ENCODE measurements around the gene CCDC80. TPM values are rescaled to one million over a fixed set of nuclear protein-coding genes. Genes with fewer than 3 reads are reported as not detected.

CCDC80 gene
- total and polyA plus RNA-seq, 4 donors: 64.5 to 1,615 (median 170) TPM

DNA sequence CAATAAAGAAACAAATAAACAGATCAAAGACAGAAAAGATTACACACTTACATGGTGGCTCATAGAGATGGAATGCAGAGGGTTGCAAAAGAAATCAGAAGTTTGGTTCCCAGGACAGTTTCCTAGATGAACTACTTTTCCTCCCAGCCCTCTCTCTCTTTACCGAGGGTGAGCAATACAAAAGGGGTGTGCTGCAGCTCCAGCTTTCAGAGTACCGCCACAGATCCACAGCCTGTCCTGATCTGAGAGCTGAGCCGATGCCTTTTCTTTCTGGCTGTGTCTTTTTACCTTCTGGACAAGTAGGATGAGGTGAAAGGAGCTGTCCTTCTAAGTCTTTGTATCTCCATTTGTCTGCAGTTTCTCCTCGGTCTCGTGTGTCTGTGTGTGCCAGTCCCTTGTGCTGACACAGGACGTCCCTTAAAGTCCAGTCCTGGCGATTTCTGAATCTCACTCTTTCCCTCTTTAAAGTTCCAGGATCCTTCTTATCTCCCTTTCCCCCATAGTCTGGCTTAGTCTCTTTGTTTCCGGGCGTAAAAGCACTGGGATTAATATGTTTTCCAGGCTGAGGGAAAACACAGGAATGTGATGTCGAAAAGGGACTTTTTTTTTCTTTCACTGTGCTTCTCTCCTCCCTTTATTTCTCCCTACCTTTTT is 540 bp downstream of the CCDC80 start:
- peak overlapping the region; percentile 93 to 99 for H3K27ac ChIP-seq (ENCODE audit: low read depth in 1 of 2, low read length in 2 of 2)
- intact Hi-C loops (cut with DNase I): loop anchor here in 1 of 2 donors (5.0 kb wide), 3 partner anchors 47 to 78 kb away; partner anchors contain the start of genes ATG3 and SLC35A5

GRCh38 chr3:112639455-112640225 is 1.3 kb downstream of the CCDC80 start:
- peak in 1 of 2 donors; percentile 43 for DNase-seq
- Histone ChIP-seq H3K27ac (ENCODE audit: low read depth in 1 of 2, low read length in 2 of 2) (peak overlapping the region in 1 of 2 donors; percentile 99), H3K4me1 (ENCODE audit: control insufficient read depth in 1 of 2, insufficient read depth in 2 of 2, low read length in 2 of 2) (peaks cover 0 to 2% of the 10 kb centered on the region in 2 donors), H3K4me3 (ENCODE audit: low read length in 2 of 2) (peak overlapping the region; percentile 52 to 63), H3K9me3 (ENCODE audit: control insufficient read depth, low read length) (no peaks in the 10 kb centered on the region), H3K27me3 (ENCODE audit: control insufficient read depth in 1 of 2, insufficient read depth in 2 of 2, low read length in 1 of 2) (no peaks in the 10 kb centered on the region), H3K36me3 (ENCODE audit: control insufficient read depth in 1 of 2, insufficient read depth in 2 of 2, low read length in 1 of 2) (no peaks in the 10 kb centered on the region)
- no peak for ATAC-seq (ENCODE audit: low FRiP score)
- intact Hi-C loops (cut with DNase I): loop anchor here in 1 of 2 donors (5.0 kb wide), 3 partner anchors 48 to 77 kb away; partner anchors contain the start of genes ATG3 and SLC35A5
- 85 to 87% methylated on average over 21 of the region's 21 CpGs for WGBS, 2 donors

More for the DNA sequence above, 540 bp downstream of the CCDC80 start:
- no peaks in the 10 kb centered on the region for H3K36me3 ChIP-seq (ENCODE audit: control insufficient read depth in 1 of 2, insufficient read depth in 2 of 2, low read length in 1 of 2)
- H3K4me1 ChIP-seq (ENCODE audit: control insufficient read depth in 1 of 2, insufficient read depth in 2 of 2, low read length in 2 of 2): peaks cover 0 to 2% of the 10 kb centered on the region in 2 donors
- no peaks in the 10 kb centered on the region for H3K9me3 ChIP-seq (ENCODE audit: control insufficient read depth, low read length)
- H3K27me3 ChIP-seq (ENCODE audit: control insufficient read depth in 1 of 2, insufficient read depth in 2 of 2, low read length in 1 of 2): no peaks in the 10 kb centered on the region
- ATAC-seq (ENCODE audit: low FRiP score) (peak; percentile 53), DNase-seq (no peak)
- 1 to 4% methylated on average over 10 of the region's 10 CpGs for WGBS, 2 donors
- peak overlapping the region; percentile 52 to 63 for H3K4me3 ChIP-seq (ENCODE audit: low read length in 2 of 2)

GRCh38 chr3:112638327-112639020 is 2.5 kb downstream of the CCDC80 start:
- no peaks in the 10 kb centered on the region for H3K9me3 ChIP-seq (ENCODE audit: control insufficient read depth, low read length)
- ATAC-seq (ENCODE audit: low FRiP score): peak; percentile 30
- 57 to 62% methylated on average over 15 to 17 of the region's 17 CpGs for WGBS, 2 donors
- peaks cover 0 to 2% of the 10 kb centered on the region in 2 donors for H3K4me1 ChIP-seq (ENCODE audit: control insufficient read depth in 1 of 2, insufficient read depth in 2 of 2, low read length in 2 of 2)
- H3K27me3 ChIP-seq (ENCODE audit: control insufficient read depth in 1 of 2, insufficient read depth in 2 of 2, low read length in 1 of 2): no peaks in the 10 kb centered on the region
- H3K4me3 ChIP-seq (ENCODE audit: low read length in 2 of 2): no peak overlapping the region
- no peak overlapping the region for H3K27ac ChIP-seq (ENCODE audit: low read depth in 1 of 2, low read length in 2 of 2)
- DNase-seq: peak; percentile 72 to 83
- intact Hi-C loops (cut with DNase I): no loop called here
- H3K36me3 ChIP-seq (ENCODE audit: control insufficient read depth in 1 of 2, insufficient read depth in 2 of 2, low read length in 1 of 2): no peaks in the 10 kb centered on the region

GRCh38 chr3:112637700-112638099 is 3.2 kb downstream of the CCDC80 start:
- intact Hi-C loops (cut with DNase I): no loop called here
- 24 to 29% methylated on average over 4 of the region's 4 CpGs for WGBS, 2 donors
- Histone ChIP-seq H3K4me3 (ENCODE audit: low read length in 2 of 2) (no peak overlapping the region), H3K27me3 (ENCODE audit: control insufficient read depth in 1 of 2, insufficient read depth in 2 of 2, low read length in 1 of 2) (no peaks in the 10 kb centered on the region), H3K4me1 (ENCODE audit: control insufficient read depth in 1 of 2, insufficient read depth in 2 of 2, low read length in 2 of 2) (peaks cover 0 to 2% of the 10 kb centered on the region in 2 donors), H3K36me3 (ENCODE audit: control insufficient read depth in 1 of 2, insufficient read depth in 2 of 2, low read length in 1 of 2) (no peaks in the 10 kb centered on the region), H3K9me3 (ENCODE audit: control insufficient read depth, low read length) (no peaks in the 10 kb centered on the region), H3K27ac (ENCODE audit: low read depth in 1 of 2, low read length in 2 of 2) (peak overlapping the region in 1 of 2 donors; percentile 64)
- no peak for DNase-seq
- ATAC-seq (ENCODE audit: low FRiP score): no peak

DNA sequence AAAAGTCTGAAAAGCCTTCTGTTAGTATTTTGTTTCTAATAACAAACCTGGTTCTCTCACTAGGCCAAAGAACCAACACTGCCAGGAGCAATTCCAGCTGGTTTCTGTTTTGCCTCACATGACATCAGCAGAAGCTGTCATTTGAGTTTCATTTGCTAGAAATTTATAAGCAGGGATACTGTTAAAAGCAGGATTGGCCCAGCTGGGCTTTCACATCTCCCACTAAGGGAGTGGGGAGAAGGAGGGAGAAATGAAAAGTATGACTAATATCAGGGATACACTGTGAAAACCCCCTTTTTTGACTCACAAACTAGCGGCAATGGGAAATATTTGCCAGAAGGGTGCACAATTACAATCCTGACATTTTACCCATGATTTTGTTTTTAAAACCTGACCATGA is 5.3 kb downstream of the CCDC80 start:
- intact Hi-C loops (cut with DNase I): loop anchor here in 1 of 2 donors (1.0 kb wide), 1 partner anchor 53 kb away; no protein-coding TSS in a partner anchor

GRCh38 chr3:112634786-112635541 is 6.0 kb downstream of the CCDC80 start:
- H3K27me3 ChIP-seq (ENCODE audit: control insufficient read depth in 1 of 2, insufficient read depth in 2 of 2, low read length in 1 of 2): no peaks in the 10 kb centered on the region
- ATAC-seq (ENCODE audit: low FRiP score) (no peak), DNase-seq (no peak)
- H3K9me3 ChIP-seq (ENCODE audit: control insufficient read depth, low read length): no peaks in the 10 kb centered on the region
- H3K36me3 ChIP-seq (ENCODE audit: control insufficient read depth in 1 of 2, insufficient read depth in 2 of 2, low read length in 1 of 2): no peaks in the 10 kb centered on the region
- intact Hi-C loops (cut with DNase I): loop anchor here in 1 of 2 donors (1.0 kb wide), 1 partner anchor 53 kb away; no protein-coding TSS in a partner anchor
- H3K27ac ChIP-seq (ENCODE audit: low read depth in 1 of 2, low read length in 2 of 2): no peak overlapping the region
- WGBS, 2 donors: 80 to 87% methylated on average over 4 of the region's 4 CpGs
- peaks cover 0 to 2% of the 10 kb centered on the region in 2 donors for H3K4me1 ChIP-seq (ENCODE audit: control insufficient read depth in 1 of 2, insufficient read depth in 2 of 2, low read length in 2 of 2)
- H3K4me3 ChIP-seq (ENCODE audit: low read length in 2 of 2): no peak overlapping the region

More for the DNA sequence above, 5.3 kb downstream of the CCDC80 start:
- DNase-seq: peak in 1 of 2 donors; percentile 59
- Histone ChIP-seq H3K4me3 (ENCODE audit: low read length in 2 of 2) (no peak overlapping the region), H3K4me1 (ENCODE audit: control insufficient read depth in 1 of 2, insufficient read depth in 2 of 2, low read length in 2 of 2) (peaks cover 0 to 2% of the 10 kb centered on the region in 2 donors), H3K27me3 (ENCODE audit: control insufficient read depth in 1 of 2, insufficient read depth in 2 of 2, low read length in 1 of 2) (no peaks in the 10 kb centered on the region), H3K9me3 (ENCODE audit: control insufficient read depth, low read length) (no peaks in the 10 kb centered on the region), H3K27ac (ENCODE audit: low read depth in 1 of 2, low read length in 2 of 2) (peak overlapping the region; percentile 19 to 47), H3K36me3 (ENCODE audit: control insufficient read depth in 1 of 2, insufficient read depth in 2 of 2, low read length in 1 of 2) (no peaks in the 10 kb centered on the region)
- no peak for ATAC-seq (ENCODE audit: low FRiP score)
- 0 to 4% methylated on average over 1 of the region's 1 CpG for WGBS, 2 donors

DNA sequence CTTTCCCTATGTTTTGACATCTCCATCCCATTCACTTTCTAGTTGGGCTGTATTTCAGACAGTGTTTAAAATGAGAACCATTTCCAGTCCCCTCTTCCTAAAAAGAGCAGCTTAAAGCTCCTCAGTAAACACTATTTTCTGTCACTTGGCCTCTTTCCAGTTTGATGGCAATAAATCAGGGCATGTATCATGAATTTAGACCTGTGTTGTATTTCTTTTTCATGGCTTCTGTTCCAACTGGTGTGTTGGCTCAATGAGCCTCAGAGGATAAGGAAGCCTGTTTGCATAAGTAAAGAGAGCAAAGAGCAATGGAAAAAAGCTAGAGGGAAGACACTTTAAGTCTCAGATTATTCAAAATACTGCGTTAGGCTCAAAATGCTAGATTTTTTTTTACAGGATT is 7.2 kb downstream of the CCDC80 start:
- no peak for DNase-seq
- no peak overlapping the region for H3K4me3 ChIP-seq (ENCODE audit: low read length in 2 of 2)
- H3K36me3 ChIP-seq (ENCODE audit: control insufficient read depth in 1 of 2, insufficient read depth in 2 of 2, low read length in 1 of 2): no peaks in the 10 kb centered on the region
- peaks cover 0 to 2% of the 10 kb centered on the region in 2 donors for H3K4me1 ChIP-seq (ENCODE audit: control insufficient read depth in 1 of 2, insufficient read depth in 2 of 2, low read length in 2 of 2)
- intact Hi-C loops (cut with DNase I): no loop called here
- H3K27me3 ChIP-seq (ENCODE audit: control insufficient read depth in 1 of 2, insufficient read depth in 2 of 2, low read length in 1 of 2): no peaks in the 10 kb centered on the region
- 74 to 89% methylated on average over 1 of the region's 1 CpG for WGBS, 2 donors
- ATAC-seq (ENCODE audit: low FRiP score): no peak
- no peaks in the 10 kb centered on the region for H3K9me3 ChIP-seq (ENCODE audit: control insufficient read depth, low read length)
- no peak overlapping the region for H3K27ac ChIP-seq (ENCODE audit: low read depth in 1 of 2, low read length in 2 of 2)

DNA sequence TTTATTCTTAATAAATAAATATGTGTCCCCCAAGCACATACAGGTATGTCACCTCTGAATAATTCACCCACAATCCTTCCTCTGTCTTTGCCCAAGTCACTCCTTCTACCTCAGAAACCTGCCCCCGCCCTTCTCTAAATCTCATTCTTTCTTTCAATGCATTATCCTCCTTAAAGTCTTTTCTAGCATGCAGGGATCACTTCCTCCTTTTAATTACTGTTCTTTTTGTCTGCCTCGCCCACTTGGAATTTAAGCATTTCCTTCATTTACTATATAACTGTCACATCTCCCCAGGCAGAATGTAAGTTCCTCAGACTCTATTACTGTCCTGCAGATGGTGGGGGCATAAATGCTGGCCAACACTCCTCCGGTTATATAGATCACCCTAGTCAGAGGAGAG is 7.8 kb downstream of the CCDC80 start:
- no peak overlapping the region for H3K4me3 ChIP-seq (ENCODE audit: low read length in 2 of 2)

More for the DNA sequence above, 7.8 kb downstream of the CCDC80 start:
- ATAC-seq (ENCODE audit: low FRiP score): no peak
- no peak for DNase-seq
- H3K36me3 ChIP-seq (ENCODE audit: control insufficient read depth in 1 of 2, insufficient read depth in 2 of 2, low read length in 1 of 2): no peaks in the 10 kb centered on the region
- no peaks in the 10 kb centered on the region for H3K27me3 ChIP-seq (ENCODE audit: control insufficient read depth in 1 of 2, insufficient read depth in 2 of 2, low read length in 1 of 2)
- H3K27ac ChIP-seq (ENCODE audit: low read depth in 1 of 2, low read length in 2 of 2): no peak overlapping the region
- H3K4me1 ChIP-seq (ENCODE audit: control insufficient read depth in 1 of 2, insufficient read depth in 2 of 2, low read length in 2 of 2): peaks cover 0 to 2% of the 10 kb centered on the region in 2 donors
- WGBS, 2 donors: 62 to 64% methylated on average over 3 of the region's 3 CpGs
- intact Hi-C loops (cut with DNase I): no loop called here
- H3K9me3 ChIP-seq (ENCODE audit: control insufficient read depth, low read length): no peaks in the 10 kb centered on the region
